ENCODE data around the gene PRKCB.

DNA sequence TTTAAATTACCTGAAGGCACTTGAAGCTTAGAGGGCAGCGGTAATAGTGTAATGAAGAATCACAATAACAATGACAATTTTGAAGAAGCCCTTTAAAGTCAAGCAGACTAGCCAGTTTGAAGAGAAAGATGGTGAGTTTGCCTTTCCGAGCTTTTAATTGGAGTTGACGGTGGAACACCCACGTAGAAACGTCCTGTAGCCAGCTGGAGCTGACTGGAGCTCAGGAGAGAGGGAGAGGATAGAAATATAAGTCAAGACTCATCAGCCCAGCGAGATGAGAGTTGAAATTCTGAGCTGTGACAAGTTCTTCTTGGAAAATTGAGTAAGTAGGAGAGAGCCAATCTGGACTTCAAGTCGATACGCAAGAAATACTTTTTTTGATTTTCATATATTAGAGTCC is 328.6 kb downstream of the PRKCB start:
- no peak for TF ChIP-seq POLR2A (IDR thresholded peaks at IDR 0.05)
- TF ChIP-seq, protein P1, sequence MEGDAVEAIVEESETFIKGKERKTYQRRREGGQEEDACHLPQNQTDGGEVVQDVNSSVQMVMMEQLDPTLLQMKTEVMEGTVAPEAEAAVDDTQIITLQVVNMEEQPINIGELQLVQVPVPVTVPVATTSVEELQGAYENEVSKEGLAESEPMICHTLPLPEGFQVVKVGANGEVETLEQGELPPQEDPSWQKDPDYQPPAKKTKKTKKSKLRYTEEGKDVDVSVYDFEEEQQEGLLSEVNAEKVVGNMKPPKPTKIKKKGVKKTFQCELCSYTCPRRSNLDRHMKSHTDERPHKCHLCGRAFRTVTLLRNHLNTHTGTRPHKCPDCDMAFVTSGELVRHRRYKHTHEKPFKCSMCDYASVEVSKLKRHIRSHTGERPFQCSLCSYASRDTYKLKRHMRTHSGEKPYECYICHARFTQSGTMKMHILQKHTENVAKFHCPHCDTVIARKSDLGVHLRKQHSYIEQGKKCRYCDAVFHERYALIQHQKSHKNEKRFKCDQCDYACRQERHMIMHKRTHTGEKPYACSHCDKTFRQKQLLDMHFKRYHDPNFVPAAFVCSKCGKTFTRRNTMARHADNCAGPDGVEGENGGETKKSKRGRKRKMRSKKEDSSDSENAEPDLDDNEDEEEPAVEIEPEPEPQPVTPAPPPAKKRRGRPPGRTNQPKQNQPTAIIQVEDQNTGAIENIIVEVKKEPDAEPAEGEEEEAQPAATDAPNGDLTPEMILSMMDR (IDR thresholded peaks at IDR 0.05) = no peak
